Activated CD8-positive, alpha-beta T cell treated with anti-CD3 and anti-CD28 coated beads for 36 hours (primary cell): ENCODE data around the gene DGAT2. TPM values are rescaled to one million over a fixed set of nuclear protein-coding genes. Genes with fewer than 3 reads are reported as not detected.

Experiments used
- ATAC-seq: fragments of 200-7000 bp; cut with Tn5 transposase; one replicate; pipeline ENCODE4 v1.10.0; 2021; ENCODE audit warnings: mild to moderate bottlenecking, moderate library complexity
- CTCF ChIA-PET: fragments of 350-600 bp; sonication (Branson Sonifier 250); formaldehyde crosslinking; loops from one replicate; lab custom pipeline; 2021; ENCODE audit warnings: antibody characterized with exemption; lab: Charles Lee
- POLR2A ChIA-PET: fragments of 350-600 bp; sonication (Branson Sonifier 250); formaldehyde crosslinking; loops from one replicate; lab custom pipeline; 2021; ENCODE audit warnings: antibody characterized with exemption; lab: Charles Lee
- DNase-seq: peaks from one replicate; pipeline ENCODE4 v3.0.0-alpha.2; 2020
- H3K27ac Mint-ChIP-seq: one replicate; pipeline ENCODE4 v1.8.0; 2021; ENCODE audit warnings: mild to moderate bottlenecking, mixed read lengths
- H3K27me3 Mint-ChIP-seq: one replicate; pipeline ENCODE4 v1.8.0; 2021; ENCODE audit warnings: mixed read lengths
- H3K36me3 Mint-ChIP-seq: one replicate; pipeline ENCODE4 v1.8.0; 2021; ENCODE audit warnings: low read depth, mixed read lengths
- H3K4me1 Mint-ChIP-seq: one replicate; pipeline ENCODE4 v1.8.0; 2021; ENCODE audit warnings: low read depth, mixed read lengths
- H3K4me3 Mint-ChIP-seq: one replicate; pipeline ENCODE4 v1.8.0; 2021; ENCODE audit warnings: mild to moderate bottlenecking, moderate library complexity, mixed read lengths
- H3K9me3 Mint-ChIP-seq: one replicate; pipeline ENCODE4 v1.8.0; 2021; ENCODE audit warnings: mixed read lengths
- intact Hi-C: fragments of 100-400 bp; cut with micrococcal nuclease; formaldehyde crosslinking; loops from one replicate; pipeline ENCODE4 v1.10.0; 2022
- total RNA-seq, 2 experiments: library from RNA; stranded (reverse); gene quantifications; one replicate each; pipeline ENCODE4 v1.2.3, GENCODE V29; 2021
- TF ChIP-seq, protein P1 (sequence below): fragments of 200-600 bp; IDR thresholded peaks from one replicate; pipeline ENCODE4 v1.8.0; 2022; ENCODE audit warnings: antibody characterized with exemption, mild to moderate bottlenecking

The DGAT2 gene
- total RNA-seq, 2 experiments from 2014 or later = 1.7 to 1.8 TPM

DNA sequence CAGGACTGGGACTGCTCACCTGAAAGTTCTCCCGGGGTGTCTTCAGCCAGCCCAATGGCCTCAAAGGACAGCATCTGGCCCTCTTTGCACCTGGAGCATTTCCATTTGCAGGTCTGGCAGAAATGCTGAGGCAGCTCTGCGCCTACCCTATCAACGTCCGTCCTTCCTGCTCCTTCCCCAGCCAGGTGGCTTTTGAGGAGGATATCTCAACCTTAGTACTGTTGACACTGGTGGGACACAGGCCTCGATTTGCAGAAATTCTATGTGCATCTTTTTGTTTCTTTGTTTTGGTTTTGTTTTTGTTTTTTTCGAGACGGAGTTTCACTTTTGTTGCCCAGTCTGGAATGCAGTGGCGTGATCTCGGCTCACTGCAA is 45.9 kb upstream of the DGAT2 start:
- intact Hi-C loops = no loop called here
- no peak overlapping the region for H3K27ac Mint-ChIP-seq
- no peak for DNase-seq
- no peaks in the 10 kb centered on the region for H3K4me1 Mint-ChIP-seq
- no peaks in the 10 kb centered on the region for H3K36me3 Mint-ChIP-seq
- H3K27me3 Mint-ChIP-seq = no peaks in the 10 kb centered on the region
- ChIA-PET CTCF (interaction anchor here (0.7 to 3.1 kb wide), 8 partner anchors 13 to 260 kb away, joined by 3 to 28 read pairs (median 6); no protein-coding TSS in a partner anchor), POLR2A (no interaction called here)
- no peaks in the 10 kb centered on the region for H3K9me3 Mint-ChIP-seq
- TF ChIP-seq, protein P1, sequence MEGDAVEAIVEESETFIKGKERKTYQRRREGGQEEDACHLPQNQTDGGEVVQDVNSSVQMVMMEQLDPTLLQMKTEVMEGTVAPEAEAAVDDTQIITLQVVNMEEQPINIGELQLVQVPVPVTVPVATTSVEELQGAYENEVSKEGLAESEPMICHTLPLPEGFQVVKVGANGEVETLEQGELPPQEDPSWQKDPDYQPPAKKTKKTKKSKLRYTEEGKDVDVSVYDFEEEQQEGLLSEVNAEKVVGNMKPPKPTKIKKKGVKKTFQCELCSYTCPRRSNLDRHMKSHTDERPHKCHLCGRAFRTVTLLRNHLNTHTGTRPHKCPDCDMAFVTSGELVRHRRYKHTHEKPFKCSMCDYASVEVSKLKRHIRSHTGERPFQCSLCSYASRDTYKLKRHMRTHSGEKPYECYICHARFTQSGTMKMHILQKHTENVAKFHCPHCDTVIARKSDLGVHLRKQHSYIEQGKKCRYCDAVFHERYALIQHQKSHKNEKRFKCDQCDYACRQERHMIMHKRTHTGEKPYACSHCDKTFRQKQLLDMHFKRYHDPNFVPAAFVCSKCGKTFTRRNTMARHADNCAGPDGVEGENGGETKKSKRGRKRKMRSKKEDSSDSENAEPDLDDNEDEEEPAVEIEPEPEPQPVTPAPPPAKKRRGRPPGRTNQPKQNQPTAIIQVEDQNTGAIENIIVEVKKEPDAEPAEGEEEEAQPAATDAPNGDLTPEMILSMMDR = no peak
- no peak overlapping the region for H3K4me3 Mint-ChIP-seq
- ATAC-seq = no peak

DNA sequence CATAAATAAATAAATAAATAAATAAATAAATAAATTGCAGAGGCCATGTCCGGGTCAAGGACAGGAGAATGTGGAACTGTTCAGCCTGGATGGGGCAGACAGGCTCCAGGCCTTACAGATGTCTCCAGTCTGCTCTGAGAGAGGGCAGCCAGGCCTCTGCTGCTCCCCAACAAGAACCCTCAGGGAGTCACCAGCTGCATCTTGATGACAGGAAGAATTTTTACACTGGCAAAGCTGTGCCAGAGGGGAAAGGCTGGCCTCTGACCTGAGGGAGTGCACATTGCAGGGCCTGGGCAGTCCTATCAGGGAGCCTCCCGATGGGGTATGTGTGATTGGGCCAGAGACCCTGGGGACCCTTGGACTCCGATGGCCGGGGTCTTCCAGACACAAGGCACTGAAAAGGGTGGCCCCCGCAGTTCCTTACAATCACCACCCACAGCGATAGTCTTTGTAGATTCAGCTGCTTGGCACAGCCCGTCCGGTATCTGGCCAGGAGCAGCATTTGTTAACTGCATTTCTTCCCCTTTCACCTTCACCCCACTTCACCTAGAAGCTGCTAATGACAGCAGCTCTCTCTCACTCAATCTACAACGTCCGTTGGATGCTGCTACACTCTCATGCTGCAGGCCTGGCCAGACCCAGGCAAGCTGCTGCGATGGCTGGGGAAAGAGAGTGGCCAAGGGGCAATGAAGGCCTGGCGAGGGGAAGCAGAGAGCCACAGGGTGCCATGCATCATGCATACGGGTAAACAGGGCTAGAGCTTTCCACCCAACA is 42.8 kb upstream of the DGAT2 start:
- no peak overlapping the region for H3K27ac Mint-ChIP-seq
- POLR2A ChIA-PET = no interaction called here

DNA sequence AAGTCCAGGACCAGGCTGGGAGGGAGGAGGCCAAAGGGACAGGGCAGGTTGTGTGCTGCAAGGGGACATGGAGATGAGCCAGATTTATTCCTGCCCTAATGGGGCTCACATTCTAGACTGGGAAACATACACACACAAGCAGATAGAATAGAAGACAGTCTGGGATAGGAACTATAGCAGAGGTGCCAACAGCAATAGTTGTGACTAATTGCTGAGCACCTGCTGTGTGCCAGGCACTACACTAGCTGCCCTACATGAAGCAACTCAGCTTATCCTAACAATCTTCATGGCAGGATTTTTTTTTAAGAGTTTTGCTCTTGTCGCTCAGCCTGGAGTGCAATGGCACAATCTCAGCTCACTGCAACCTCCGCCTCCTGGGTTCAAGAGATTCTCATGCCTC is 39.6 kb upstream of the DGAT2 start:
- ChIA-PET POLR2A (no interaction called here), CTCF (interaction anchor here (1.6 kb wide), 1 partner anchor 168 kb away, joined by 3 read pairs; no protein-coding TSS in a partner anchor)
- Mint-ChIP-seq H3K4me3 (no peak overlapping the region), H3K9me3 (no peaks in the 10 kb centered on the region), H3K27ac (no peak overlapping the region), H3K4me1 (no peaks in the 10 kb centered on the region), H3K36me3 (no peaks in the 10 kb centered on the region), H3K27me3 (no peaks in the 10 kb centered on the region)
- DNase-seq (no peak), ATAC-seq (no peak)
- intact Hi-C loops = no loop called here
- TF ChIP-seq, protein P1 = no peak

More for the DNA sequence above, 42.8 kb upstream of the DGAT2 start:
- no peak overlapping the region for H3K4me3 Mint-ChIP-seq
- H3K9me3 Mint-ChIP-seq = no peaks in the 10 kb centered on the region
- ATAC-seq (no peak), DNase-seq (no peak)
- intact Hi-C loops = no loop called here
- H3K4me1 Mint-ChIP-seq = no peaks in the 10 kb centered on the region
- CTCF ChIA-PET = interaction anchor here (1.4 kb wide), 1 partner anchor 426 kb away, joined by 5 read pairs; no protein-coding TSS in a partner anchor
- H3K36me3 Mint-ChIP-seq = no peaks in the 10 kb centered on the region
- TF ChIP-seq, protein P1 = no peak
- no peaks in the 10 kb centered on the region for H3K27me3 Mint-ChIP-seq

DNA sequence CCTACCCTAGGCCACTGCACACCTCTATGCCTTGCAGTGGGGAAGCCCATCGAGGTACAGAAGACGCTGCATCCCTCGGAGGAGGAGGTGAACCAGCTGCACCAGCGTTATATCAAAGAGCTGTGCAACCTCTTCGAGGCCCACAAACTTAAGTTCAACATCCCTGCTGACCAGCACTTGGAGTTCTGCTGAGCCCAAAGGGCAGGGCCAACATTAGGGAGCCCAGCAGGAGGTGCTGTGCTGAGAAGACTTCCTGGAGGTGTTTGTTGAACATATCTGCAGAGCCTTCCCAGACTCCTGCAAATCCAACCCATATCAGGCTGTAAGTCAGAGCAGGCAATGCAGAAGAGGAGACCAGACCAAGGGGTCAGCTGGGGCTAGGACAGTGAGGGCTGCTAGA is 37.5 kb upstream of the DGAT2 start:
- Mint-ChIP-seq H3K27me3 (peaks cover 2% of the 10 kb centered on the region), H3K27ac (no peak overlapping the region), H3K4me1 (no peaks in the 10 kb centered on the region), H3K4me3 (no peak overlapping the region), H3K36me3 (no peaks in the 10 kb centered on the region), H3K9me3 (no peaks in the 10 kb centered on the region)
- ATAC-seq (no peak), DNase-seq (no peak)
- POLR2A ChIA-PET = no interaction called here
- TF ChIP-seq, protein P1 = no peak
- CTCF ChIA-PET = no interaction called here
- intact Hi-C loops = no loop called here

DNA sequence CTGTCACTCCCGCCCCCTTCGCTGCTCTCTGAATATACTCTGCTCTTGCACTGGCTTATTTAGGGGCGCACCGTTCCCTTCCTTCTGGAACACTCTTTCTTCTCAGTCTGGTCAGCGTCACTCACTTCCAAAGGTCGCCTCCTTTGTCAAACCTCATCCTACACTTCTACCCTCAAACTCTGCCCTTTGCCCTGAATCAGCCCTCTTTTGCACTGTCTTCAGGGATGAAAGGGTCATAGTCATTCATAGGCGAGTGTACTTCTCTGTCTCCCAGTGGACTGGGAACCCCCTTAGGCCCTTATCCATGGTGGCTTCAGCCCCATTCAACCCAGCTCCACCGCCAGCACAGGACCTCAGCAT is 35.5 kb upstream of the DGAT2 start:
- intact Hi-C loops = no loop called here
- no peak for ATAC-seq
- ChIA-PET POLR2A (no interaction called here), CTCF (no interaction called here)
- H3K36me3 Mint-ChIP-seq = no peaks in the 10 kb centered on the region
- H3K27me3 Mint-ChIP-seq = peaks cover 4% of the 10 kb centered on the region
- H3K9me3 Mint-ChIP-seq = no peaks in the 10 kb centered on the region
- H3K4me3 Mint-ChIP-seq = no peak overlapping the region
- no peaks in the 10 kb centered on the region for H3K4me1 Mint-ChIP-seq
- no peak for DNase-seq
- TF ChIP-seq, protein P1 = no peak
- no peak overlapping the region for H3K27ac Mint-ChIP-seq
